ENCODE results near the gene DDX17.

The DDX17 gene

DNA sequence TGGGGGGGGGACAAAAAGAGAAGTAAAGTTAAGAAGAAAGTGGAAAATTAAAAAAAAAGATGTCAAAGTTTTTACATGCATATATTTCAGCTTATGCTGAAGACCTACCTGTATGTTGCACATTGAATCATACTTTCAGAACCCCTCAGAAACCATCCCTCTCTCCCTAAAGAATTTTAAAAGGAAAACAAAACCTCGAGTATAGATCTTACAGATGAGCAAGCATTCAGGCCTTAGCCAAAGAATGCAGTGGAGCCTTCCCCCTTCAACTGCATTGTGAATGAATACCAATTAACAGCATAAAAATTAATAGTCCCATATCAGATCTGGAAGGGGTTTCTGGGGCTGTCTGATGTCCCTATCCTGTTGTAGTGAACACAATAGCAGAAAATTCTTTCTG lies 21.9 kb downstream of the DDX17 start:
- TF ChIP-seq, protein P1, sequence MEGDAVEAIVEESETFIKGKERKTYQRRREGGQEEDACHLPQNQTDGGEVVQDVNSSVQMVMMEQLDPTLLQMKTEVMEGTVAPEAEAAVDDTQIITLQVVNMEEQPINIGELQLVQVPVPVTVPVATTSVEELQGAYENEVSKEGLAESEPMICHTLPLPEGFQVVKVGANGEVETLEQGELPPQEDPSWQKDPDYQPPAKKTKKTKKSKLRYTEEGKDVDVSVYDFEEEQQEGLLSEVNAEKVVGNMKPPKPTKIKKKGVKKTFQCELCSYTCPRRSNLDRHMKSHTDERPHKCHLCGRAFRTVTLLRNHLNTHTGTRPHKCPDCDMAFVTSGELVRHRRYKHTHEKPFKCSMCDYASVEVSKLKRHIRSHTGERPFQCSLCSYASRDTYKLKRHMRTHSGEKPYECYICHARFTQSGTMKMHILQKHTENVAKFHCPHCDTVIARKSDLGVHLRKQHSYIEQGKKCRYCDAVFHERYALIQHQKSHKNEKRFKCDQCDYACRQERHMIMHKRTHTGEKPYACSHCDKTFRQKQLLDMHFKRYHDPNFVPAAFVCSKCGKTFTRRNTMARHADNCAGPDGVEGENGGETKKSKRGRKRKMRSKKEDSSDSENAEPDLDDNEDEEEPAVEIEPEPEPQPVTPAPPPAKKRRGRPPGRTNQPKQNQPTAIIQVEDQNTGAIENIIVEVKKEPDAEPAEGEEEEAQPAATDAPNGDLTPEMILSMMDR (IDR thresholded peaks at IDR 0.05; ENCODE audit: insufficient read depth, missing control alignments) = no peak
- DNase-seq (ENCODE audit: insufficient read length, low spot score) (no peak), FAIRE-seq (no peak)

DNA sequence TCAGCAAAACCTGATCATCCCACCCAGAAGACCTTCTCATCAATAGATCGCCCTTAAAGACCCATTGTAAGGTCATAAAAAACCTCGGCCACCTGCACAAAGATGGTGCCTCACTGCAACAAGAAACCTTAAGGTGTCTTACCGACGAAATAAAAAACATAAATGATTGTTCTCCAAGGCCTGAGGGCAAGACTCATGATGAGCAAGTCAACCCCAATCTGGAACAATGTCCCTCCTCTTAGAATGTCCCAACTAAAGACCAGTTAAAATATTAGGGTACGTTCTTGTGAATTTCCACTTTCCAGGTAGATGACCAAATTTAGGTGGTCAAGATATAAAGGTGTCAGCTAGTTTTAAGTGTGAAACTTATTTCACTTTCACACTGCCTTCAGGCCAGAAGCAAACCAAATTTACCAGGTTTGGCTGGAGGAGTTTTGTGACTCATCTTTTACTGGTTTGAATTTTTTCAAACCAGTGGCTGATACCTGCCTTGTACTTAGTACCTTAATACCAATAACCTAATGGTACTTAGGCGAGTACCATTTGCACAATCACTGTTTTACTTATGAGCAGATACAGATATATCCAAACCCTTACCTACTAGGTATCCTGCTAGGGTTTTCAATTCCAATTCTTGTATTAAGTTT lies 23.3 kb downstream of the DDX17 start:
- TF ChIP-seq, protein P1 (IDR thresholded peaks at IDR 0.05; ENCODE audit: insufficient read depth, missing control alignments) = no peak
- FAIRE-seq = no peak
- no peak for DNase-seq (ENCODE audit: insufficient read length, low spot score)

DNA sequence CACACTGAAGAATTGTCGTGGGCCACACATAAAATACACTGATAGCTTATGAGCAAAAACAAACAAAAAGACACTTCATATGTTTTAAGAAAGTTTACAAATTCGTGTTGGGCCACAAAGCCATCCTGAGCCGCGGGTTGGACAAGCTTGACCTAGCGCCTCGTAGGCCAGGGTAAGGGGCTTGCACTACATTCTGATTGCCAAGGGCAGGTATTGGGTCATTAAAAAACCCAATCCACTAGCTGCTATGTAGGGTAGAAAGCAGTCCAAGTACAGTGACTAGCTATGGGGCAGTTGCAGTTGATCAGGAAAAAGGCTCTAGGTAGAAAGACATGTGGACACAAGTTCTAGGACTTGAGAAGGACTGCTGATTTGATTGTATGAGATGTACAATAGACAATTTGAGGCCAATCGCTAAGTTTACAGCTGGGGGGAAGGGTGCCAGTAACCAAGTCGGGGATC lies 24.2 kb downstream of the DDX17 start:
- TF ChIP-seq, protein P1 (IDR thresholded peaks at IDR 0.05; ENCODE audit: insufficient read depth, missing control alignments) = no peak
- DNase-seq (ENCODE audit: insufficient read length, low spot score) (no peak), FAIRE-seq (no peak)

DNA sequence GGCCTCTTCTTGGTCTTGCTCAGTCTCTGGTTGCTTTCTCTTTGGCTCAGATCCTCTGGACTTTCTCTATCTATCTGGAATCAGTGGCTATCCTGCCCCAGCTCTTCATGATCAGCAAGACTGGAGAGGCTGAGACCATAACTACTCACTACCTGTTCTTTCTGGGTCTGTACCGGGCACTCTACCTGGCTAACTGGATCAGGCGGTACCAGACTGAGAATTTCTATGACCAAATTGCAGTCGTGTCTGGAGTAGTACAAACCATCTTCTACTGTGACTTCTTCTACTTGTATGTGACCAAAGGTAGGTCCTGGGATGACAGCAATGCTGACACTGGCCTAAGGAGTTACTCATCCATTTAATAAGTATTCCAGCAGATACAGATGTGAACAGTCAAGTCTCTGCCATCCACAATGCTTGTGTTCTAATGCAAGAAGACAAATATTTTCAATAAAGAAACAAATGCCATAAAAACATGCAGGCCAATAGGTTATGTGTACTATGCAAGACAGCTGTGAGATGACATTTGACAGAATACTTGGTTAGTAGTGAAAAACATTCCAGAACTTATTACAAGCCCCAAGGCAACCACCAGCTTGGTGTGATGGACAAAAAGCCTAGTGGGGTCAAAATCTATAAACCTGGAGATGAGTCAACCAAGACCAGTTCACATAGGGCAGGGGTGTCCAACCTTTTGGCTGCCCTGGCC lies 24.8 kb downstream of the DDX17 start:
- TF ChIP-seq, protein P1 (IDR thresholded peaks at IDR 0.05; ENCODE audit: insufficient read depth, missing control alignments) = no peak
- FAIRE-seq (no peak), DNase-seq (ENCODE audit: insufficient read length, low spot score) (no peak)

DNA sequence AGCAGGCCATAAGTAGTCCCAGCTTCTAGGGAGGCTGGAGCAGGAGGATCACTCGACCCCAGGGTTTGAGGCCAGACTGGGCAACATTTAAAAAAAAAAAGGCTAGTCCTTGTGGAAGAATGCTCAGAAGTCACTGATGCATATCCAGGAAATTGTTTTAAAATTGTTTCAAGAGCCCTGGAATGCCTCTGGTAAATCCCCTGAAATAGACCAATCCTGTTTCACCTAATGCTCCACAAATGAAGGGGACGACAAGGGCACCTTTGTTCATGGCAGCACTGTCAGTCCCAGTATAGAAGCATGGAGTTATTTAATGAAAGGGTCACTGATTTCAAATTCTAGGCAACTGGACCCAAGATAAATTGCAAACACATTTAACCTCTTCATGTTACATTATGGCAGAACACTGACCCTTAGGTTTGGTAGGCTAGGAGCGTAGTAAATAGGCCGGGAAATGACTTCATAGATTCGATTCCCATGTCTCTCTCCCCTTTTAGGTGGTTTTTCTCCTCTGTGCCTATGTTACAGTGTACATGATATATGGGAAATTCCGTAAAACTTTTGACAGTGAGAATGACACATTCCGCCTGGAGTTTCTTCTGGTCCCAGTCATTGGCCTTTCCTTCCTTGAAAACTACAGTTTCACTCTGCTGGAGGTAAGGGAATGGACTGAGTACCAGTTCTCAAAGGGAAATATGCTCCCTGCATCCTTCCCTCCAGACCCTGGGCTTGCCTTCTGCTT lies 26.8 kb downstream of the DDX17 start:
- TF ChIP-seq, protein P1 (IDR thresholded peaks at IDR 0.05; ENCODE audit: insufficient read depth, missing control alignments) = no peak
- DNase-seq (ENCODE audit: insufficient read length, low spot score) (no peak), FAIRE-seq (no peak)

DNA sequence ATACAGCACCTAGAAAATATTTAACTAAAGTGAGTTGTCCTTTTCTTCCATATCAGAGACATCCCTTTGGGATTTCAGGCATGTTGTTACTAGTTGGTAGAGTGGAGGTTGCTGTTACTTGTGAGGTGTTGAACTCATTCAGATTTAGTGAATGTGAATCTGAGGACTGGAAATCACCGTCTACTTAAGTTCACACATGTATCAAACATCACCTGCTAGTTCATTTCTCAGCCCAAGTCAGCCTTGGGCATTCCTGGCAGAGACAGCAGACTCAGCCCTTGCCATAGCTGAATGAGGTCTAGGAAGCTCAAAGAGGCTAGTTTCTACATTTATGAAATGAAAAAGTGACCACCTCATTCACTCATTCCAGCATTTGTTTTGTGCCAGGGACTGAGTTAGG lies 28.5 kb downstream of the DDX17 start:
- no peak for FAIRE-seq
- no peak for DNase-seq (ENCODE audit: insufficient read length, low spot score)
- TF ChIP-seq, protein P1 (IDR thresholded peaks at IDR 0.05; ENCODE audit: insufficient read depth, missing control alignments) = no peak

All from D721Med (cell line).